Measurements from ENCODE around the gene MICALL2. TPM values are rescaled to one million over a fixed set of nuclear protein-coding genes. Genes with fewer than 3 reads are reported as not detected.

Gene MICALL2
- total and polyA plus RNA-seq, 2 donors from 2014 or later = 16.6 to 53.4 TPM

GRCh38 chr7:1437155-1437880 lies 22.0 kb downstream of the MICALL2 start:
- peaks cover 0 to under 1% (median 0%) of the 10 kb centered on the region in 3 donors for H3K4me1 ChIP-seq (ENCODE audit: control insufficient read depth in 2 of 3, insufficient read depth in 2 of 3, low read depth in 1 of 3, low read length in 3 of 3)
- no peak for DNase-seq
- no peak overlapping the region for H3K9ac ChIP-seq (ENCODE audit: low read length in 3 of 3)
- no peak overlapping the region for H3K4me3 ChIP-seq (ENCODE audit: low read length in 3 of 3)
- peaks cover 2% of the 10 kb centered on the region for H3K27me3 ChIP-seq (ENCODE audit: control insufficient read depth, insufficient read depth, low read length)
- H3K36me3 ChIP-seq (ENCODE audit: control insufficient read depth in 2 of 3, insufficient read depth in 3 of 3, low read length in 3 of 3) = peaks cover 0 to 5% (median 3%) of the 10 kb centered on the region in 3 donors
- no peak for TF ChIP-seq CTCF (IDR thresholded peaks at IDR 0.05; ENCODE audit: borderline replicate concordance, extremely low read depth, insufficient read depth)
- H3K27ac ChIP-seq (ENCODE audit: low read depth in 2 of 2, low read length in 2 of 2) = no peak overlapping the region
- H3K9me3 ChIP-seq (ENCODE audit: control insufficient read depth in 2 of 3, insufficient read depth in 1 of 3, low read length in 3 of 3) = peaks cover 0 to 3% (median 0%) of the 10 kb centered on the region in 3 donors
- FAIRE-seq = no peak
- intact Hi-C loops (cut with DNase I) = no loop called here

- Histone ChIP-seq H3K4me3 (ENCODE audit: low read length in 3 of 3) (no peak overlapping the region), H3K4me1 (ENCODE audit: control insufficient read depth in 2 of 3, insufficient read depth in 2 of 3, low read depth in 1 of 3, low read length in 3 of 3) (peaks cover 0 to 2% (median 0%) of the 10 kb centered on the region in 3 donors), H3K9ac (ENCODE audit: low read length in 3 of 3) (no peak overlapping the region), H3K27me3 (ENCODE audit: control insufficient read depth, insufficient read depth, low read length) (peaks cover 2% of the 10 kb centered on the region), H3K9me3 (ENCODE audit: control insufficient read depth in 2 of 3, insufficient read depth in 1 of 3, low read length in 3 of 3) (peaks cover 0 to 3% (median 0%) of the 10 kb centered on the region in 3 donors), H3K36me3 (ENCODE audit: control insufficient read depth in 2 of 3, insufficient read depth in 3 of 3, low read length in 3 of 3) (peaks cover 0 to 5% (median 3%) of the 10 kb centered on the region in 3 donors), H3K27ac (ENCODE audit: low read depth in 2 of 2, low read length in 2 of 2) (no peak overlapping the region)
- TF ChIP-seq CTCF (IDR thresholded peaks at IDR 0.05; ENCODE audit: borderline replicate concordance, extremely low read depth, insufficient read depth) = no peak
- DNase-seq = no peak
- intact Hi-C loops (cut with DNase I) = no loop called here
- no peak for FAIRE-seq
Measured at GRCh38 chr7:1436608-1437007, 22.7 kb downstream of the MICALL2 start.

- H3K9ac ChIP-seq (ENCODE audit: low read length in 3 of 3) = no peak overlapping the region
- peaks cover 0 to 3% (median 0%) of the 10 kb centered on the region in 3 donors for H3K9me3 ChIP-seq (ENCODE audit: control insufficient read depth in 2 of 3, insufficient read depth in 1 of 3, low read length in 3 of 3)
- intact Hi-C loops (cut with DNase I) = no loop called here
- no peak overlapping the region for H3K4me3 ChIP-seq (ENCODE audit: low read length in 3 of 3)
- H3K27me3 ChIP-seq (ENCODE audit: control insufficient read depth, insufficient read depth, low read length) = peaks cover 2% of the 10 kb centered on the region
- FAIRE-seq (no peak), DNase-seq (no peak)
- H3K4me1 ChIP-seq (ENCODE audit: control insufficient read depth in 2 of 3, insufficient read depth in 2 of 3, low read depth in 1 of 3, low read length in 3 of 3) = peaks cover 0 to 2% (median 0%) of the 10 kb centered on the region in 3 donors
- peaks cover 0 to 5% (median 3%) of the 10 kb centered on the region in 3 donors for H3K36me3 ChIP-seq (ENCODE audit: control insufficient read depth in 2 of 3, insufficient read depth in 3 of 3, low read length in 3 of 3)
- TF ChIP-seq CTCF (IDR thresholded peaks at IDR 0.05; ENCODE audit: borderline replicate concordance, extremely low read depth, insufficient read depth) = no peak
- H3K27ac ChIP-seq (ENCODE audit: low read depth in 2 of 2, low read length in 2 of 2) = no peak overlapping the region
Measured at GRCh38 chr7:1434891-1435670, 24.2 kb downstream of the MICALL2 start.
